Ramos (cell line): Measurements from ENCODE around the gene RNF39.
"Not testable (repeated sequence)": the region's sequence is repeated elsewhere in the genome, so short reads cannot be mapped to it uniquely, and the experiment has no call there.

ENCODE experiments used
- in situ Hi-C: fragments of 300-500 bp; cut with MboI; formaldehyde crosslinking; loops from one replicate; pipeline ENCODE4 v1.14.3; 2022; ENCODE audit warnings: low sequenced_read_pairs; ENCODE audit not compliant: unreplicated experiment

RNF39 gene

GRCh38 chr6:30062471-30063178 lies 12.9 kb downstream of the RNF39 start:
- in situ Hi-C loops: no loop called here

GRCh38 chr6:30061858-30062458 lies 13.6 kb downstream of the RNF39 start:
- in situ Hi-C loops: no loop called here

GRCh38 chr6:30061092-30061857 lies 14.3 kb downstream of the RNF39 start, which contains the start of gene POLR1H:
TSS of gene POLR1H (plus strand) at chr6:30061265. CDS start at chr6:30061525, 260 bp downstream.
- in situ Hi-C loops: no loop called here

- in situ Hi-C loops: no loop called here
These were observed 14.9 kb downstream of the RNF39 start for GRCh38 chr6:30060606-30061091.

GRCh38 chr6:30055513-30055912 lies 20.1 kb downstream of the RNF39 start:
- in situ Hi-C loops: no loop called here

GRCh38 chr6:30053682-30054081 lies 21.9 kb downstream of the RNF39 start:
- in situ Hi-C loops: no loop called here

- in situ Hi-C loops: no loop called here
These were observed 28.3 kb downstream of the RNF39 start for GRCh38 chr6:30047220-30047619.

- in situ Hi-C loops: no loop called here
These were observed 30.9 kb downstream of the RNF39 start for GRCh38 chr6:30044630-30045029.

GRCh38 chr6:30043744-30044143 lies 31.8 kb downstream of the RNF39 start:
- in situ Hi-C loops: no loop called here

GRCh38 chr6:30042914-30043313 lies 32.7 kb downstream of the RNF39 start:
- in situ Hi-C loops: no loop called here

- in situ Hi-C loops: no loop called here
These were observed 33.1 kb downstream of the RNF39 start for GRCh38 chr6:30042476-30042875.

- in situ Hi-C loops: no loop called here
These were observed 33.7 kb downstream of the RNF39 start for GRCh38 chr6:30041821-30042220.

- in situ Hi-C loops: no loop called here
These were observed 34.3 kb downstream of the RNF39 start for GRCh38 chr6:30041221-30041620.

GRCh38 chr6:30037182-30037788 lies 38.3 kb downstream of the RNF39 start:
- in situ Hi-C loops: no loop called here

- in situ Hi-C loops: no loop called here
These were observed 39.8 kb downstream of the RNF39 start for GRCh38 chr6:30035784-30036183.

- in situ Hi-C loops: not testable (repeated sequence)
These were observed 42.1 kb downstream of the RNF39 start for GRCh38 chr6:30033440-30033839.

GRCh38 chr6:30031381-30031780 lies 44.2 kb downstream of the RNF39 start:
- in situ Hi-C loops: no loop called here

GRCh38 chr6:30029588-30029987 lies 46.0 kb downstream of the RNF39 start:
- in situ Hi-C loops: no loop called here

GRCh38 chr6:30025186-30025585 lies 50.4 kb downstream of the RNF39 start:
- in situ Hi-C loops: no loop called here

GRCh38 chr6:30022712-30023111 lies 52.9 kb downstream of the RNF39 start:
- in situ Hi-C loops: not testable (repeated sequence)

- in situ Hi-C loops: no loop called here
These were observed 53.4 kb downstream of the RNF39 start for GRCh38 chr6:30022189-30022588.
